SK-N-SH (cell line): ENCODE data around the gene RHOBTB1. TPM values are rescaled to one million over a fixed set of nuclear protein-coding genes. Genes with fewer than 3 reads are reported as not detected.

ENCODE experiments used
- CTCF ChIA-PET: fragments of 300-600, 350-600 bp; formaldehyde crosslinking; extraction: SDS; loops from one replicate; lab custom pipeline; 2021; lab: Yijun Ruan, JAX
- POLR2A ChIA-PET: fragments of 350-600 bp; sonication (Branson Sonifier 250); formaldehyde crosslinking; extraction: SDS; loops from one replicate; lab custom pipeline; 2020; ENCODE audit warnings: antibody characterized with exemption, inconsistent platforms; lab: Yijun Ruan, JAX
- DNase-seq: peaks from one replicate; pipeline ENCODE4 v3.0.0; 2012
- H2AFZ ChIP-seq: fragments of 200-600 bp; sonication (generic); 2 replicates; pipeline ENCODE4 v1.8.1; 2016; ENCODE audit warnings: antibody characterized with exemption, mild to moderate bottlenecking, low read depth
- H3F3A ChIP-seq: fragments of 200-600 bp; sonication (generic); replicated peaks from 2 replicates; pipeline ENCODE3; 2016; ENCODE audit warnings: antibody characterized with exemption, mild to moderate bottlenecking; ENCODE audit not compliant: insufficient read depth
- H3K27ac ChIP-seq, 2 experiments: fragments of 200-500 bp in 1 of 2; fragments of 200-600 bp in 1 of 2; sonication (Bioruptor generic) in 1 of 2; sonication (generic), shearing (Covaris generic) in 1 of 2; 2 replicates each; pipeline versions ENCODE4 v1.5.1 to v1.6.1; 2014 to 2016; ENCODE audit warnings: low read depth in 2 of 2, inconsistent platforms in 1 of 2, low read length in 1 of 2, mild to moderate bottlenecking in 1 of 2, mixed read lengths in 1 of 2
- H3K27me3 ChIP-seq: fragments of 200-600 bp; sonication (generic), shearing (Covaris generic); 2 replicates; pipeline ENCODE4 v1.6.1; 2016; ENCODE audit warnings: mixed run types; ENCODE audit not compliant: insufficient read depth
- H3K36me3 ChIP-seq, 2 experiments: fragments of 200-500 bp in 1 of 2; fragments of 200-600 bp in 1 of 2; sonication (Bioruptor generic) in 1 of 2; sonication (generic) in 1 of 2; replicated peaks in 1 of 2; 2 replicates each; pipeline versions ENCODE3 to v1.5.1; 2014 to 2016; ENCODE audit warnings: low read length in 1 of 2, mild to moderate bottlenecking in 1 of 2; ENCODE audit not compliant: insufficient read depth in 2 of 2, control insufficient read depth in 1 of 2
- H3K4me1 ChIP-seq, 2 experiments: fragments of 200-500 bp in 1 of 2; fragments of 200-600 bp in 1 of 2; sonication (Bioruptor generic) in 1 of 2; sonication (generic), shearing (Covaris generic) in 1 of 2; 2 replicates each; pipeline versions ENCODE4 v1.5.1 to v1.6.1; 2014 to 2016; ENCODE audit warnings: low read depth in 1 of 2, low read length in 1 of 2, mixed run types in 1 of 2; ENCODE audit not compliant: insufficient read depth in 2 of 2, control insufficient read depth in 1 of 2
- H3K4me2 ChIP-seq: fragments of 200-600 bp; sonication (generic), shearing (Covaris generic); 2 replicates; pipeline ENCODE4 v1.6.1; 2017; ENCODE audit warnings: mixed run types
- H3K4me3 ChIP-seq, 2 experiments: fragments of 200-500 bp in 1 of 2; fragments of 200-600 bp in 1 of 2; sonication (Bioruptor generic) in 1 of 2; sonication (generic), shearing (Covaris generic) in 1 of 2; 2 replicates each; pipeline versions ENCODE4 v1.5.1 to v1.8.1; 2014 to 2016; ENCODE audit warnings: low read depth in 2 of 2, inconsistent platforms in 1 of 2, low read length in 1 of 2, mild to moderate bottlenecking in 1 of 2, mixed read lengths in 1 of 2, moderate library complexity in 1 of 2
- H3K79me2 ChIP-seq: fragments of 200-600 bp; sonication (generic); 2 replicates; pipeline ENCODE4 v1.8.1; 2017; ENCODE audit warnings: mild to moderate bottlenecking; ENCODE audit not compliant: insufficient read depth
- H3K9ac ChIP-seq: fragments of 200-600 bp; sonication (generic); 2 replicates; pipeline ENCODE4 v1.6.1; 2017; ENCODE audit warnings: mixed run types
- H3K9me2 ChIP-seq: fragments of 200-600 bp; sonication (generic); 2 replicates; pipeline ENCODE4 v1.6.1; 2017; ENCODE audit warnings: mixed run types
- H3K9me3 ChIP-seq: fragments of 200-600 bp; sonication (generic); 2 replicates; pipeline ENCODE4 v1.6.1; 2017; ENCODE audit warnings: mixed run types, mild to moderate bottlenecking, moderate library complexity
- H4K20me1 ChIP-seq: fragments of 200-600 bp; sonication (generic); 2 replicates; pipeline ENCODE4 v1.6.1; 2017; ENCODE audit warnings: mild to moderate bottlenecking, mixed run types; ENCODE audit not compliant: insufficient read depth
- CTCF ChIP-seq: fragments of 200-600 bp; sonication (generic); IDR thresholded peaks from 2 replicates; pipeline ENCODE4 v1.6.1; 2017; ENCODE audit warnings: antibody characterized with exemption, mild to moderate bottlenecking, moderate library complexity
- EP300 ChIP-seq, 2 experiments: IDR thresholded peaks; 2 replicates each; pipeline versions ENCODE4 v1.4.0 to v1.6.1; 2012; ENCODE audit warnings: borderline replicate concordance in 1 of 2, low read depth in 1 of 2, low read length in 1 of 2
- EZH2phosphoT487 ChIP-seq: fragments of 200-600 bp; sonication (generic); IDR thresholded peaks from 2 replicates; pipeline ENCODE4 v1.6.1; 2017; ENCODE audit warnings: low read depth, mixed run types, mild to moderate bottlenecking, antibody characterized with exemption, moderate library complexity, borderline replicate concordance
- FOSL2 ChIP-seq: IDR thresholded peaks from 2 replicates; pipeline ENCODE4 v1.4.0; 2012; ENCODE audit warnings: low read depth, mild to moderate bottlenecking, moderate library complexity, borderline replicate concordance
- FOXJ3 ChIP-seq: sonication (generic); formaldehyde crosslinking; IDR thresholded peaks from 2 replicates; pipeline ENCODE4 v1.5.1; 2020; ENCODE audit warnings: mild to moderate bottlenecking, missing genetic modification reagents
- GATA2 ChIP-seq: sonication (generic); formaldehyde crosslinking; IDR thresholded peaks from 2 replicates; pipeline ENCODE4 v1.5.0; 2020; ENCODE audit warnings: mild to moderate bottlenecking, missing genetic modification reagents
- JUND ChIP-seq: IDR thresholded peaks from 2 replicates; pipeline ENCODE4 v1.4.0; 2012
- MAX ChIP-seq: IDR thresholded peaks from 2 replicates; pipeline ENCODE4 v1.4.0; 2012; ENCODE audit warnings: low read depth
- NFIC ChIP-seq: IDR thresholded peaks from 2 replicates; pipeline ENCODE4 v1.4.0; 2012; ENCODE audit warnings: borderline replicate concordance
- RCOR1 ChIP-seq: fragments of 150-350 bp; IDR thresholded peaks from 2 replicates; pipeline ENCODE4 v1.6.1; 2017; ENCODE audit warnings: antibody characterized with exemption, low read length
- REST ChIP-seq: IDR thresholded peaks from 2 replicates; pipeline ENCODE4 v1.6.1; 2012; ENCODE audit warnings: mild to moderate bottlenecking, low read depth, low read length, moderate library complexity
- RFX5 ChIP-seq: IDR thresholded peaks from 2 replicates; pipeline ENCODE4 v1.6.1; 2012; ENCODE audit warnings: mild to moderate bottlenecking, improper control_type of control experiment, low read length
- SIN3A ChIP-seq: IDR thresholded peaks from 2 replicates; pipeline ENCODE4 v1.6.1; 2012; ENCODE audit warnings: low read depth, mild to moderate bottlenecking, low read length, moderate library complexity, borderline replicate concordance
- SMC3 ChIP-seq: IDR thresholded peaks from 2 replicates; pipeline ENCODE4 v1.6.1; 2012; ENCODE audit warnings: low read depth, low read length, improper control_type of control experiment
- TCF12 ChIP-seq: IDR thresholded peaks from 2 replicates; pipeline ENCODE4 v1.4.0; 2012
- YY1 ChIP-seq: IDR thresholded peaks from 2 replicates; pipeline ENCODE4 v1.4.0; 2012; ENCODE audit warnings: low read depth, mild to moderate bottlenecking
- WGBS: methylation state at CpG from one replicate; pipeline ENCODE4 v1.1.6; 2017; ENCODE audit warnings: low lambda C conversion rate; 5-methylcytosine and 5-hydroxymethylcytosine counted together
- polyA plus RNA-seq, 3 experiments: library from polyadenylated mRNA; depleted of rRNA; stranded (reverse); fragments of >200 nt; gene quantifications; 2 replicates each; pipeline ENCODE4 v1.2.3, GENCODE V29; 2012
- TF ChIP-seq, protein P1 (sequence below): fragments of 150-350 bp; IDR thresholded peaks from 2 replicates; pipeline ENCODE4 v1.6.1; 2016; ENCODE audit warnings: mild to moderate bottlenecking, low read depth, low read length
- TF ChIP-seq, protein P2 (sequence below): IDR thresholded peaks from 2 replicates; pipeline ENCODE4 v1.4.0; 2012; ENCODE audit warnings: low read depth, borderline replicate concordance
- TF ChIP-seq, protein P3 (sequence below): IDR thresholded peaks from 2 replicates; pipeline ENCODE4; 2012
- TF ChIP-seq, protein P4 (sequence below): IDR thresholded peaks from 2 replicates; pipeline ENCODE4 v1.4.0; 2012; ENCODE audit warnings: low read depth, borderline replicate concordance

RHOBTB1 gene
- polyA plus RNA-seq, 1 of the 3 experiments (the other 2 are of a cell fraction) = 10.5 TPM

DNA sequence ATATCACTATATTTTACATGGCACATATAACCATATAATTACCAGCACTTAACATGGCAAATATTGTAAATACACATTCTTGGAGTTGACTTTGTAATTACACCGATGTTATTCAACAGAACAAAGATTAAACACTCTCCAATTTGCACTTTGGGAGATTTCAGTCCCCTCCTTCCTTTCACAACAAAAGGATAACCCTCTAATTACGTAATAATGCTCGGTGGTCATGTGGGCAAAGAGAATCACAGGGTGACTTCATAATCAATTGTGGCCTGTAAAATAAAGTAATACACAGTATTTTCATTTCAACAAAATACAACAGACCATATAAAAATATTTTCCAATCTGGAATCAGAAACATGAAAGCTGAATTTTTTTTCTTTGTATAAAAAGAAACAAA, 73.2 kb downstream of the RHOBTB1 start:
- 91% methylated on average over 3 of the region's 3 CpGs for WGBS
- POLR2A ChIA-PET = no interaction called here
- no peaks in the 10 kb centered on the region for H3K79me2 ChIP-seq

More for the DNA sequence above, 73.2 kb downstream of the RHOBTB1 start:
- H3K4me1 ChIP-seq = no peaks in the 10 kb centered on the region; a peak in 1 of 4 replicates
- DNase-seq = no peak
- H4K20me1 ChIP-seq = no peaks in the 10 kb centered on the region
- H3F3A ChIP-seq = no peaks in the 10 kb centered on the region
- no peaks in the 10 kb centered on the region for H3K27me3 ChIP-seq
- no peaks in the 10 kb centered on the region for H3K9me2 ChIP-seq
- H3K9me3 ChIP-seq = no peaks in the 10 kb centered on the region
- no peak overlapping the region for H3K4me3 ChIP-seq
- TF ChIP-seq, protein P1, sequence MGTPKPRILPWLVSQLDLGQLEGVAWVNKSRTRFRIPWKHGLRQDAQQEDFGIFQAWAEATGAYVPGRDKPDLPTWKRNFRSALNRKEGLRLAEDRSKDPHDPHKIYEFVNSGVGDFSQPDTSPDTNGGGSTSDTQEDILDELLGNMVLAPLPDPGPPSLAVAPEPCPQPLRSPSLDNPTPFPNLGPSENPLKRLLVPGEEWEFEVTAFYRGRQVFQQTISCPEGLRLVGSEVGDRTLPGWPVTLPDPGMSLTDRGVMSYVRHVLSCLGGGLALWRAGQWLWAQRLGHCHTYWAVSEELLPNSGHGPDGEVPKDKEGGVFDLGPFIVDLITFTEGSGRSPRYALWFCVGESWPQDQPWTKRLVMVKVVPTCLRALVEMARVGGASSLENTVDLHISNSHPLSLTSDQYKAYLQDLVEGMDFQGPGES = no peak
- TF ChIP-seq SMC3 (no peak), RCOR1 (no peak), FOXJ3 (no peak), EP300 (IDR thresholded peaks at IDR 0.05; ENCODE audit: borderline replicate concordance in 1 of 2, low read depth in 1 of 2, low read length in 1 of 2) (no peak), YY1 (no peak), MAX (no peak), EZH2phosphoT487 (no peak), JUND (no peak), GATA2 (CRISPR knock-in tag) (no peak), FOSL2 (no peak), CTCF (no peak), NFIC (no peak), RFX5 (no peak), TCF12 (no peak), REST (no peak), SIN3A (no peak)
- TF ChIP-seq, protein P2, sequence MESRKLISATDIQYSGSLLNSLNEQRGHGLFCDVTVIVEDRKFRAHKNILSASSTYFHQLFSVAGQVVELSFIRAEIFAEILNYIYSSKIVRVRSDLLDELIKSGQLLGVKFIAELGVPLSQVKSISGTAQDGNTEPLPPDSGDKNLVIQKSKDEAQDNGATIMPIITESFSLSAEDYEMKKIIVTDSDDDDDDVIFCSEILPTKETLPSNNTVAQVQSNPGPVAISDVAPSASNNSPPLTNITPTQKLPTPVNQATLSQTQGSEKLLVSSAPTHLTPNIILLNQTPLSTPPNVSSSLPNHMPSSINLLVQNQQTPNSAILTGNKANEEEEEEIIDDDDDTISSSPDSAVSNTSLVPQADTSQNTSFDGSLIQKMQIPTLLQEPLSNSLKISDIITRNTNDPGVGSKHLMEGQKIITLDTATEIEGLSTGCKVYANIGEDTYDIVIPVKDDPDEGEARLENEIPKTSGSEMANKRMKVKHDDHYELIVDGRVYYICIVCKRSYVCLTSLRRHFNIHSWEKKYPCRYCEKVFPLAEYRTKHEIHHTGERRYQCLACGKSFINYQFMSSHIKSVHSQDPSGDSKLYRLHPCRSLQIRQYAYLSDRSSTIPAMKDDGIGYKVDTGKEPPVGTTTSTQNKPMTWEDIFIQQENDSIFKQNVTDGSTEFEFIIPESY = no peak
- TF ChIP-seq, protein P3, sequence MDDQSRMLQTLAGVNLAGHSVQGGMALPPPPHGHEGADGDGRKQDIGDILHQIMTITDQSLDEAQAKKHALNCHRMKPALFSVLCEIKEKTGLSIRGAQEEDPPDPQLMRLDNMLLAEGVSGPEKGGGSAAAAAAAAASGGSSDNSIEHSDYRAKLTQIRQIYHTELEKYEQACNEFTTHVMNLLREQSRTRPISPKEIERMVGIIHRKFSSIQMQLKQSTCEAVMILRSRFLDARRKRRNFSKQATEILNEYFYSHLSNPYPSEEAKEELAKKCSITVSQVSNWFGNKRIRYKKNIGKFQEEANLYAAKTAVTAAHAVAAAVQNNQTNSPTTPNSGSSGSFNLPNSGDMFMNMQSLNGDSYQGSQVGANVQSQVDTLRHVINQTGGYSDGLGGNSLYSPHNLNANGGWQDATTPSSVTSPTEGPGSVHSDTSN = no peak
- TF ChIP-seq, protein P4, sequence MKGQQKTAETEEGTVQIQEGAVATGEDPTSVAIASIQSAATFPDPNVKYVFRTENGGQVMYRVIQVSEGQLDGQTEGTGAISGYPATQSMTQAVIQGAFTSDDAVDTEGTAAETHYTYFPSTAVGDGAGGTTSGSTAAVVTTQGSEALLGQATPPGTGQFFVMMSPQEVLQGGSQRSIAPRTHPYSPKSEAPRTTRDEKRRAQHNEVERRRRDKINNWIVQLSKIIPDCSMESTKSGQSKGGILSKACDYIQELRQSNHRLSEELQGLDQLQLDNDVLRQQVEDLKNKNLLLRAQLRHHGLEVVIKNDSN = no peak
- TF ChIP-seq, all 33 proteins: peak for 0
- Histone ChIP-seq H3K27ac (no peak overlapping the region), H3K36me3 (peaks cover 23 to 36% of the 10 kb centered on the region in 2 experiments), H3K9ac (no peak overlapping the region), H2AFZ (no peak overlapping the region), H3K4me2 (no peak overlapping the region)
- CTCF ChIA-PET = no interaction called here
